Stimulated activated CD4-positive, alpha-beta T cell treated with anti-CD3 and anti-CD28 coated beads, Interleukin-4, amount 100 ng/mL, for 24 hours (primary cell): ENCODE data around the gene HBG2.

Source experiments
- DNase-seq: peaks from one replicate; pipeline ENCODE4 v3.0.0-alpha.2; 2020

The HBG2 gene

DNA sequence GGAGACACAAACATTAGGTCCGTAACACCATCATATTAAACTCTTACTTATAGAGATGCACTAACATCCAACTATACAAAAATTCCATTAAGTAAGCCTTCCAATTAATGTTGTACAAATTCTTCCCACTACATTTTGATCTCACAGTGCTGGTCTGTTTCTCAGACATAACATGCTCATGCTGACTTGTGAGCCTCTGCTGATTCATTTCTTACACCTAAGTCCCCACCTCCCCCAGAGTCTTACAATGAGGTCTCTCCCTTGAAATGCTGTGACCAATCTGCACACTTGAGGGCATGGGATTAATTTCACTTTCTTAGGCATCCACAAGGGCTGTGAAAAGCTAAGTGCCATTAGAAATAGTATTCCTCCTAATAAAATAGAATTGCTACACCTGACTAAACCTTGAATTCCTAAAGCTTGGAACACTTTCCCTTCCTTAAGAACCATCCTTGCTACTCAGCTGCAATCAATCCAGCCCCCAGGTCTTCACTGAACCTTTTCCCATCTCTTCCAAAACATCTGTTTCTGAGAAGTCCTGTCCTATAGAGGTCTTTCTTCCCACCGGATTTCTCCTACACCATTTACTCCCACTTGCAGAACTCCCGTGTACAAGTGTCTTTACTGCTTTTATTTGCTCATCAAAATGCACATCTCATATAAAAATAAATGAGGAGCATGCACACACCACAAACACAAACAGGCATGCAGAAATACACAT, 6.9 kb downstream of the HBG2 start:
- no peak for DNase-seq

DNA sequence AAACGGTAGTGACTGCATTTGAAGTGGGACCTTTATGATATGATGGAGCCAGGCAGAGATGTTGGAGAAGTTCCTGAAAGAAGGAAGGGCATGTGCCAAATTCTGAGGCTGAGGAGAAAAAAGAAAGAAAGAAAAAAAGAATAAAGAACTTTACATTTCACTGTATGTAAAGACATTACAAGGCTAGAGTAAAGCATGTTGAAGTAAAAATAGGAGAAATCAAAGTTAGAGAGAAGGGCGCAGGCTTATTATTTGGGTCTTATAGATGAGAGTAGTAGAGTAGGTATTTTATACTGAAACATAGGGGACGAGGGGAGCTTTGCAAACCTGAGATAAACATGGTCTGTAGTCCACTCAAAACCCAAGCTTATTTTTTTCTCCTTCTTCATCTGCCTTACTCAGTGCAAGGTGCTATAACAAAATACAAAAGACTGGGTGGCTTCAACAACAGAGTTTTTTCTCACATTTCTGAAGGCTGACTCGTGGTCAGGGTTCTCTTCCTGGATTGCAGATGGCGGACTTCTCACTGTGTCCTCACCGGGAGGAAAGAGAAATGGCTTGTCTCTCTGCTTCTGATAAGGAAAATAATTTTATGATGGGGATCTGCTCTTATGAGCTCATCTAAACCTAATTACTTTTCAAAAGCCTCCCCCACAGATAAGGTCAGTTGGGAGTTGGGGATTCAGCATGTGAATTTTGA, 7.7 kb downstream of the HBG2 start:
- DNase-seq = no peak

DNA sequence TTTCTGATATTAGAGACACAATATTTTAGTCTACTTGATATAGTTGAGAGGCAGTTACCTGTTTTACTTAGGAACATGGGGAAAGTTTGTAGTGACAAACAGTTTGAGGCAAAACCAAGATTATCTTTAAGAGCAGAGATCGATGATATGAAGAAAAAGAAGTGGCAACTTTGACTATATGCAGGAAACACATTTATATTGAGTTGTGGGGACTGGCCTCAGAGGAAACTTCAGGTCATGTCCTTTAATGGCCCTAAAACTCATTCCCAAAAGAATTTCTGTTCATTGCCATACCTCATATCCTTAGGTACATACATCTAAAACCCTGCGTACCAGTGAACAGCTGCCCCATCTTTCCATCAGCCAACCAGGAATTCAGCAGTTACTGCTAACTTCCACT, 9.4 kb downstream of the HBG2 start:
- DNase-seq = no peak

DNA sequence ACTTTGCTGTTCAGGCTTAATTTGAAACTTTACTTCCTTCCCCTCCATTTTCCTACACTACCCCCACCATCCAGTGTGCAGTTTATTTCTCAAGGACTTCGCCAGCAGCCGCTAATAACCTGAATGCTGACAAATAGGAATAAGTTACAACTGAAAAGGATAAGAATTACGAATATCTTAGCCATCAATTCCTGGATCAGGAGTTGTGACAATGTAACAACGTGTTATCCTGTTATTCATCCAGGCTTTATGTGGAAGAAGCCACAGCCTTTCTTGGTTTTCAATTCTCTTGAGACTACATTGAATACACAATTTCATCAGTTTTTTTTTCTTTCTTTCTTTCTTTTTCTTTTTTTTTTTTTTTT, 10.8 kb downstream of the HBG2 start:
- no peak for DNase-seq

DNA sequence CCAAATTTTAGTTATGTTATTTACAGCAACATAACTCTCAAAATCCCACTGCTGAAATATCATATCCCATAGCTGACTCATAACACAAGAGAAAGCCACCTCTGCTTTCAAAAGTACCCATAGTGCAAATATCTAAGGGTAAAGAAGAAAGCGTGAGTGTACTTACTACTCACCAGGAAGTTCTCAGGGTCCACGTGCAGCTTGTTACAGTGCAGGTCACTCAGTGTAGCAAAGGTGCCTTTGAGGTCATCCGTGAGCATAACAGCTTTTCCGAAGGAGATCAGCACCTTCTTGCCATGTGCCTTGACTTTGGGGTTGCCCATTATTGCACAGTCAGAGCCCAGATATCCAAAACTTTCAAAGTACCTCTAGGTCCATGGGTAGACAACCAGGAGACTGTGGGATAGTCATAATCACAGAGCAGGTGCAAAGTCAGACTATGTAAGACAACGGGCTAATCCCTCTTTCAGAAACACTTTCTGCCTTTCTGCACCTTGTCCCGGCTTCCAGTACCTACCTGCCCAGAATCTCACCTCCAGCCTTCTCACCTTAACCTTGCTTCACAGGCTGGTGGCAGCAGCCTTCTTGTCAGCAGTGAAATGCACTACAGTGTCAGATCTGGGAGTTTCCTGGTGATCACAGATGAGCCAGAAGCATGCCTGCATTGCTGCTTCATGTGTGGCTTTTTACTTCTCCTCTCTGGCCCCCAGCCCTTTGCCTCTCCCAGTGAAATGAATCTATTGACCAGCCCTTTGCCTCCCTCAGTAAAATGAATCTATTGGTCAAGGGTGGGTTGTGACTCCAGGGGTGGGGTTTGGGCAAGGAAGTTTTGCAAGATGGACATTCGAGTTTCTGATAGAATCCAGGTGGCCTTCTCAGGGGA, 11.4 kb downstream of the HBG2 start:
- DNase-seq = no peak

DNA sequence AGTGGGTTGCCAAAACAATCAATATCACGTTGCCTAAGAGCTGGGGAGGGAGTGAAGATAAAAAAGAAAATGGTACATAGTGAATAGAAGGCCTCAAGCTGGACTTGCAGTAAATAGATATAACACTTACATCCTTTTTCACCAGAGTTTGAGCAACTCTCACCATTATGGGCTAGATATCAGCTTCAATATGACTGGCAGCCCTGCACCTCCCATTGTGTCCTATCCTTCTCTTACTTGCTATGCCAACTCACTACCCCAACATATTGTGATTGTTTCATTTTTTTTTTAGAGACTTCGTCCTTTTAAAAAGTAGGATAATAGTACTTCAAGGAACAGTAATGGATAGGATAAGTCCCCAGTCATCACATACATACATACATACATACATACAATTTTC, 12.4 kb downstream of the HBG2 start:
- DNase-seq = no peak

DNA sequence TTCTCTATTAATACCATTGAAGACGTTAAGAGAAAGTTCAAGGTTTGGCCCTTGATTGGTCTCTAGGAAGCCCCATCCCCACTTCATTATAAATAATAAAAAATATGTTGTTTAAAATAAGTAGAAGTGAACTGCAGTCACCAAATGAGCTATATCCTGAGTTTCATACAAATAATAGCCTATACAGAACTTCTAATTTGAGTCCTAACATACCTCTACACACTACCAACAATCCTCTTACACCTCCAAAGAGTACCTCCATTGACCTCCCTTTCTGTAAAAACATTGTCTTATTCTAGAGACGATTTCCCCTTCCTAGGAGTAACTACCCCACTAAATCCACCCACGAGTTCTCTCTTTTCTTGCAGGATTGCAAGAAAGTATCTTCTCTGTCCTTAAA, 13.1 kb downstream of the HBG2 start:
- DNase-seq = no peak

DNA sequence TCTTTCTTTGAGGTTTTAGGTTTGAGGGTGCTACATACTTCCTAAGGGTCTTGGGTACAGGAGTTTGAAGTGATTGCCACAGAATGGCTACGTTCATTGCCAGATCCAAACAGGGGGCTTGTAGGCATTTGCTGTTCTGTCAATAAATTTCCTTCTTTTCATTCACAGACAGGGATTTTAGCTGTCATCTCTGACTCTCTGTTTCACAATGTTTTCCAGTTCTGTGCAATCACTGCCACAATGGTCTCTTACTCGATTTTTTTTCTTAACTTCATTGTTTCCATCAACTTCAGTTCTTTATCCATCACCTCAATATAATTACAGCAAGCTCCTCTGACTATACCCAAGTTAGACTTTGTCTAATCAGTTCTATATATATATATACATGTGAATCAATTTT, 14.1 kb downstream of the HBG2 start:
- DNase-seq = no peak

DNA sequence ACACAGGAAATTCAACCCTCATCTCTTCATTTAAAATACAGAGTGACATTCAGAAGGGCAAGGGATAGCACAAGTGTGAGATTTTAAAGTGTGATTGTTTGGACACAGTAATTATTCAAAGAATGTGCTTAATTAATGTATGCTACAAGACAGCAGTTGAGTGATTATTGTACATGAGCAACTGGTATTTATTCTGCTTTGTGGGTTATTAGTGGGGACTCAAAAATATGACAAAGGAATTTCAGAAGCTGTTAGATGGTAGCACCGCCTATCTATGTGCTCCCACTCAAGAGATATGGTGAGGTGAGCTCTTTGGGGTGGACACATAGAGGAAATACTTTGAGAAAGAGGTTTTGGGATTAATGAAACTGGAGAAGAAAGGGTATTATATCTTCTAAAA, 14.5 kb downstream of the HBG2 start:
- no peak for DNase-seq

DNA sequence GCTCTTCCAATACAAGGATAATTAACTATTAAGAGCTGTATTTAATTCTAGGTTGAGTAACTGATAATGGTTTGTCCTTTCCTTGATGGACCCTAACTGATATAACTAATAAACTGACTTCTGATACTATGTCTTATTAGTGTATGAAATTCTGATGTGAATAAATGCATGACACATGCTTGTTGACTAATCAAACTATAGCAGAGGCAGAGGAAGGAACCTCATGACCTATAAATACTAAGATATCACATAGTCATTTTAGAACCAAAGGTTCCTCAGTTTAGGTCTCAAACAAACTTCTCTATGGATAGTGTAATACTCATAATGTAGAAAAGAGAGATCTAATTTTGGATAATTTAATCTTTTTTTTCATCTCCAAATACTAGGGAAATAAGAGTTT, 15.5 kb downstream of the HBG2 start:
- no peak for DNase-seq

DNA sequence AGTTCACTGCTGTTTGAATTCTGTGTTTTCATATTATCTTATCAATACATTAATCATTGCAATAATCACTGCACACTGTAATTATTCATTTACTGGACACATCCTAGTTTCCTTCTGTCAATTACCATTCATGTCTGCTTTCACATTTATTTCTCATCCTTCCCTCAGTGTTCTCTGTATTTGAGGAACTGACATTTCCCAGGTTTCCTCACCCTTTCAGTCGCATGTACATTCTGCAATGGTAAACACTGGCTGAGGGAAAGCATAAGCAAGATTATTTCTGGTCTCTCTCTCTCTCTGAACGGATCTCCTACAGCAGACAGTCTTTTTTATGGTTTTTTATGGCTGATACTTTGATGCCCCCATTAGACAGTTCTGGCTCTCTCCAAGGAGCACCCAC, 16.1 kb downstream of the HBG2 start:
- DNase-seq = no peak

DNA sequence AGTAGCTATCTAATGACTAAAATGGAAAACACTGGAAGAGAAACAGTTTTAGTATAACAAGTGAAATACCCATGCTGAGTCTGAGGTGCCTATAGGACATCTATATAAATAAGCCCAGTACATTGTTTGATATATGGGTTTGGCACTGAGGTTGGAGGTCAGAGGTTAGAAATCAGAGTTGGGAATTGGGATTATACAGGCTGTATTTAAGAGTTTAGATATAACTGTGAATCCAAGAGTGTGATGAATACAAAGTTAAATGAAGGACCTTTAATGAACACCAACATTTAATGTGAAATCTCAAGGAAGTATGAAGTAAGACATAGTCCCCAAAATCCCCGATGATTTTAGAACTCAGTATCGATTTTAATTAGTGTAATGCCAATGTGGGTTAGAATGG, 17.2 kb downstream of the HBG2 start:
- DNase-seq = no peak

DNA sequence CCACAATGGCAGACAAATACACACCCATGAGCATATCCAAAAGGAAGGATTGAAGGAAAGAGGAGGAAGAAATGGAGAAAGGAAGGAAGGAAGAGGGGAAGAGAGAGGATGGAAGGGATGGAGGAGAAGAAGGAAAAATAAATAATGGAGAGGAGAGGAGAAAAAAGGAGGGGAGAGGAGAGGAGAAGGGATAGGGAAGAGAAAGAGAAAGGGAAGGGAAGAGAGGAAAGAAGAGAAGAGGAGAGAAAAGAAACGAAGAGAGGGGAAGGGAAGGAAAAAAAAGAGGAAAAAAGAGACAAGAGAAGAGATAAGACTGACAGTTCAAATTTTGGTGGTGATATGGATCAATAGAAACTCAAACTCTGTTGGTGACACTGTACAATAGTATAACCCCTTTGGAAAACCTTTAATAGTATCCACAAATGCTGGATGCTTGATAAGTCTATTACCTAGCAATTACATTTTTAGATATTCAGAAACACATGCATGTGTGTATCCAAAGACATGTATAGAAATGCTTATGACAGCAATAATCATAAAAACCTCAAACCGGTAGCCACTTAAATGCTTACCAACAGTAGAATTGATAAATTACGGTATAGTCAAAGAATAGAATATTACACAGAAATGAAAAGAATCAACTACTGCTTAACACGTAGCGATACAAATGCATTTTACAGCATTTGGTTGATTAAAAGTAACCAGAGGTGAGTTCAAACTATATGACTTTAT, 19.1 kb downstream of the HBG2 start:
- no peak for DNase-seq

DNA sequence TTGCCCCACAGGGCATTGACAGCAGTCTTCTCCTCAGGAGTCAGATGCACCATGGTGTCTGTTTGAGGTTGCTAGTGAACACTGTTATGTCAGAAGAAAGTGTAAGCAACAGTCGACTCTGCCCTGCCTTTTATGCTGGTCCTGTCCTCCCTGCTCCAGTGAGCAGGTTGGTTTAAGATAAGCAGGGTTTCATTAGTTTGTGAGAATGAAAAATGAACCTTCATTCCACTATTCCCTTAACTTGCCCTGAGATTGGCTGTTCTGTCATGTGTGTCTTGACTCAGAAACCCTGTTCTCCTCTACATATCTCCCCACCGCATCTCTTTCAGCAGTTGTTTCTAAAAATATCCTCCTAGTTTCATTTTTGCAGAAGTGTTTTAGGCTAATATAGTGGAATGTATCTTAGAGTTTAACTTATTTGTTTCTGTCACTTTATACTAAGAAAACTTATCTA, 20.2 kb downstream of the HBG2 start, which contains the start of gene HBD:
Gene HBD, minus strand, starts transcription at position 103 of the 454 bp plus-strand sequence. Its CDS starts 50 bp downstream, at position 53.
- no peak for DNase-seq

DNA sequence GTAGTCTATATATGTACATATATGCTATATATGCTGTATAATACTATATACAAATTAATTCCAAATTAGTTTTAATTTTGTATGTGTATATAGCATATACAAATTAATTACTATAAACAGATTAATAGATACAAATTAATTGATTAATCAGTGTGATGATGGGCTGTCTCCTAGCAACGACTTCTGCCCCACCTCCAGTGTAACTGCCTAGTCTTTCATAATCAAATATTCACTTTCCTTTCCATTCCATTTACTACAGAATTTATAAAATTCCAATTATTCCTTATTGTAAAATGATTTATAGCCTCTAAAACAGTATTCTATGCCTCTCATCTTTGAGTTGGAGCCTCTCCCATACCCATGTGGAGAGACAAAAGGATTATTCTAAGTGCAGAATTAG, 21.3 kb downstream of the HBG2 start:
- DNase-seq = no peak

DNA sequence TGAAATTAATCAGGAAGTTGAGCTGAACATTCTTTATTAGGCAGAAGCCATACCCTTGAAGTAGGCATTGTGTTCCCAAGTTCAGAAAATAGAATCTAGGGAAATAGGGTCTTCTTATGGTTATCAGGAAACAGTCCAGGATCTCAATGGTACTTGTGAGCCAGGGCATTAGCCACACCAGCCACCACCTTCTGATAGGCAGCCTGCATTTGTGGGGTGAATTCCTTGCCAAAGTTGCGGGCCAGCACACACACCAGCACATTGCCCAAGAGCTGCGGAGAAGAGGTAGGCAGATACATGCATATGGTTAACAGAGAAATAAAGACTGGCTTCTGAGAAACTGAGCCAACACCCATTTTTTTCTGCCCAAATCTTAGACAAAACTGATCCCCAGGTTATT, 21.8 kb downstream of the HBG2 start:
- no peak for DNase-seq

DNA sequence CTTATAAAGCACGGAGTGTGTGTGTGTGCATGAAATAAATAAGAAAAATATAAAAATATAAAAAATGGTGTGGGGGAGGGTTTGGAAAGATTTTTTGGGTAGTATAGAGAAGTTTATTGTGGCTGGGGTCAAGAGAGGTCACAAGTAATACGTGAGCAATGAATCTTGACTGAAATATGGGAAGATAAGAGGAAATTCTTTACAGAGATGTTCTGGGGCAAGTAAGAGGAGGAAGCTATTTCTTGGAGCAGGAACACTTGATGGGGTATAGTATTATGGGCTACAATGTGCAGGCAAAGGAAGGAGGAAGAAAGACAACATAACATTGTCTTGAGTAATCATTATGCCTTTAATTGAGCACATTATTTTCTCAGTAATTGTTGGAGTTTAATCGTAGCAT, 22.4 kb downstream of the HBG2 start:
- DNase-seq = no peak

DNA sequence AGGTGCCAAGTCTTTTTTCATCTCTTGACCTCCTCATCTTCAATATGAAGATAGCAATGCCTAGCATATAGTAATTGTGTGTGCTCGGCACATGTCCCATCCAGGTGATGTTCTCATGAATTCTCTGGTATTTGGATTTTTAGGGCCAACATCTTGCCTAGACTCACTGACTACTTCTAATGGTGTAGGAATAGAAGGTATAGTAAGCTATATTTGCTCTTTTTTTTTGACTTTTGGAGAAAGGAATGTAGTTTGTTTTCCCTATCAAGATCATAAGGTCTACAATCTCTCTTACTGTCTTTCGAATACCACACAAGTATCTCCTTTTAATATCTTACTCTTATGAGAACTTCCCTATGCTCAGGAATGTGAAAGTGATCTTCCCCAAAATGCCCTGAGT, 23.5 kb downstream of the HBG2 start:
- DNase-seq = no peak

DNA sequence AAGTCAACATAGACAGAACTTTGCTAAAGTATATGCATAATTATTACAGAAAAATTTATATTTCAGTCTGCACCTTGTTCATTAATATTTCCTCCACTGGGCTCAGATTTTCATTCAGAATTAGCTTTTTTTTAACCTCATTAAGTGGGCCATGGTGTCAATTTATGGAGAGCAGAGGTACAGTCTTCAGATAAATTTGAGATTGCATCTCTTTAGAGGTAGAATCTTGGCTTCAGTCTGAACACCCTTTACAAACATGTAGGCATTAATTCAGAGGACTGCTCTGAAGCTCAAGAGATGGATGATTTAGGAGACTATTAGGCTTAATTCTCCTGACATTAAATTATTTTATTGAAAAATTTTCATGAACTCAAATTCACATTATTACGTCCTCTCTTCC, 24.3 kb downstream of the HBG2 start:
- DNase-seq = no peak

DNA sequence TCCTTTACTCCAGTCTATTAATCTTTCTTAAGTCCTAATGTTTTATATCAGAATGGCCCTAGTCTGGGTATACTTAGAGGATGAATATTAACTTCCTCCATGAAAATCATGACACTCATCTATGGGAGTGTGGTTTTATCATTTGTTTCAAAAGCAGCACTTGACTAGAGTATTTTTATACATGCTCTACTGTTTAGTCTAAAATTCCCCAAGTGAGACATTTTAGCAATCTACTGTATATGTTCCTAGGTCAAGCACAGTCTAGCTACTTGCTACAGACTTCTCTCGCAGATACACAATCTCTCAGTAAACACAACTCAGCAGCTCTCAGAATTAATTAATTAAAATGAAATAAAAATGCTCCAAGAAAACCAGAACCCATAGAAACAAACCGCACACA, 24.8 kb downstream of the HBG2 start:
- no peak for DNase-seq

DNA sequence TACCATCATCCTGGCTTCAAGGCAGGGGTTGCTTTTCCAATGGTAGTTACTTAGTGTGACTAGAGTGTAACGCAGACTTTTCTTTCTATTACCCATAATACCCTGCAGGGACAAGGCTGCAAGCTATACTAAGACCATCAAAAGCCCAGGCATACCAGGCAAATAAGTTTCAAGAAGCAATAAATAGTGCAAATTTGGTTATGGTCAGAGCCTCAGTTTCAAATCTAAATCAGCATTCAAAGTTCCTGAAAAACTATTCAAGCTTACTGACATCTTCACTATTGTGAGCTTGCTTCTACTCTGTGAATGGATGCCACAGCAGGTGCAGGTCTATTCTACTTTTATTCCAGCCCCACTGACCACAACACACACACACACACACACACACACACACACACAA, 25.2 kb downstream of the HBG2 start:
- DNase-seq = no peak

DNA sequence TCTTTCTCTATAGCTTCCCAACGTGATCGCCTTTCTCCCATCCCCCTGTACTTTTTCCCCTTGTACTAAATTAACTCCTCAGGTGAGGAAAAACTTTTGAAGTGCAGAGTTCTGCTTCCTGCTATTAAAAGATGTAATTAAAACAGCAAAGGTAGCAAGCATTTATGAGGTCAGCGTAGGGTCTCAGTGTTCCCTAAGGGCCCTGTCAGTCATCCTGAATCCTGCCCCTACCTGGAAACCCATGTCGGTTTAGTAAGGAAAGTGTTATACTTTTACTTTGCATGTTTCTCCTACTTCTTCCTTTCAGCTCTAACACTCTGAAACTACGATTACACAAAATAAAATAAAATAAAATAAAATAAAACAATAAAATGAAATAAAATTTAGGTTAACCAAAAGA, 26.5 kb downstream of the HBG2 start:
- DNase-seq = no peak

DNA sequence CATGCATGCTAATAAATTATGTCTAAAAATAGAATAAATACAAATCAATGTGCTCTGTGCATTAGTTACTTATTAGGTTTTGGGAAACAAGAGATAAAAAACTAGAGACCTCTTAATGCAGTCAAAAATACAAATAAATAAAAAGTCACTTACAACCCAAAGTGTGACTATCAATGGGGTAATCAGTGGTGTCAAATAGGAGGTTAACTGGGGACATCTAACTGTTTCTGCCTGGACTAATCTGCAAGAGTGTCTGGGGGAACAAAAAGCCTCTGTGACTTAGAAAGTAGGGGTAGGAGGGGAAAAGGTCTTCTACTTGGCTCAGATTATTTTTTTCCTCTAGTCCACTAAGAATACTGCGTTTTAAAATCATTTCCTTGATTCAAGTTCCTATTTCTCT, 26.9 kb downstream of the HBG2 start:
- no peak for DNase-seq
